ENCODE results near the gene GULP1.

- TF ChIP-seq CTCF (conservative IDR thresholded peaks at IDR 0.05) (no peak), ZFX (IDR thresholded peaks at IDR 0.05) (no peak)
Observed at GRCh38 chr2:188345020-188345419, 53.3 kb downstream of the GULP1 start.
